Thyroid gland (tissue), 4 donors: ENCODE data around the gene COX6B2. TPM values are rescaled to one million over a fixed set of nuclear protein-coding genes. Genes with fewer than 3 reads are reported as not detected.

Experiments
- DNase-seq, 2 donors: peaks; one replicate each; pipeline ENCODE4 v3.0.0-alpha.2; 2019
- H3K27ac ChIP-seq, 3 donors: fragments of 200-600 bp; sonication (generic); 1 replicate in 2 of 3; 2 replicates in 1 of 3; pipeline ENCODE4 v1.5.1; 2016 to 2019; ENCODE audit warnings: mild to moderate bottlenecking in 1 of 3, moderate library complexity in 1 of 3
- H3K27me3 ChIP-seq: fragments of 200-600 bp; sonication (generic); one replicate; pipeline ENCODE4 v1.5.1; 2019
- H3K36me3 ChIP-seq, 2 donors: fragments of 200-600 bp; sonication (generic); one replicate each; pipeline ENCODE4 v1.5.1; 2016 to 2019
- H3K4me1 ChIP-seq, 2 donors: fragments of 200-600 bp; sonication (generic); one replicate each; pipeline ENCODE4 v1.5.1; 2017 to 2019
- H3K4me3 ChIP-seq, 3 donors: fragments of 200-600 bp; sonication (generic); replicated peaks in 1 of 3; 1 replicate in 2 of 3; 2 replicates in 1 of 3; pipeline ENCODE4 v1.5.1; 2016; ENCODE audit warnings: mild to moderate bottlenecking in 1 of 3
- H3K9me3 ChIP-seq: fragments of 200-600 bp; sonication (generic); one replicate; pipeline ENCODE4 v1.5.1; 2017
- POLR2A ChIP-seq, 2 donors: fragments of 450-650 bp; IDR thresholded peaks; one replicate each; pipeline ENCODE4 v1.6.1; 2017; ENCODE audit warnings: antibody characterized with exemption in 2 of 2, mild to moderate bottlenecking in 2 of 2, moderate library complexity in 1 of 2
- WGBS, 2 donors: methylation state at CpG; one replicate each; pipeline ENCODE4 v1.1.5; 2017; 5-methylcytosine and 5-hydroxymethylcytosine counted together
- intact Hi-C: fragments of 100-400 bp; cut with DNase I; formaldehyde crosslinking; loops from one replicate; pipeline ENCODE4 v1.15.1; 2023
- total RNA-seq, 4 donors: library from RNA; depleted of rRNA; stranded (reverse); fragments of >200 nt; gene quantifications; one replicate each; pipeline ENCODE4 v1.2.3, GENCODE V29; 2016
- TF ChIP-seq, protein P1 (sequence below), 6 experiments: fragments of 200-600 bp in 3 of 6; fragments of 450-650 bp in 3 of 6; sonication (generic) in 3 of 6; IDR thresholded peaks; one replicate each; pipeline ENCODE4 v1.5.1; 2016 to 2019; ENCODE audit warnings: antibody characterized with exemption in 6 of 6, mild to moderate bottlenecking in 2 of 6, inconsistent platforms in 1 of 6, moderate library complexity in 1 of 6

The COX6B2 gene
- total RNA-seq, 4 donors from 2014 or later: 0.94 TPM; not detected in 3

DNA sequence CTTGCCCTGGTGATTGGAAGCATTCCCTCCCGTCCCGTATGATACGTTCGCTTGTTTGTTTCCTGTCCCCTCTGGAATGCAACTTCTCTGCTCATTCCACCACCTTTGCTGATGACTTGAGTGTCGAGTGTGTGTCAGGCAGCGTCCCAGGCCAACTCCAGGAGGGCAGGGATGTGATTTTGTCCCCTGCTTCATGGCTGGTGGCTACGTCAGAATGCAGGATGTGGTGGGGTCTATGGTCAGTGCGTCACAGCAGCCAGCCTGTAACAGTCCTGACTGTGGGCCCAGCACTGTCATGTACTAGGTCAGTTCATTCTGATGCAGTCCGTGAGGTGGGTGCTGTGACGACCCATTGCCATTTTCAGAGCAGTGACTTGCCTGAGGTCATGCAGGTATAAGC, 54.5 kb downstream of the COX6B2 start:
- peaks cover 5 to 6% of the 10 kb centered on the region in 2 donors for H3K4me1 ChIP-seq
- intact Hi-C loops: loop anchor here (10.0 kb wide), 2 partner anchors 125 to 205 kb away; no protein-coding TSS in a partner anchor
- H3K36me3 ChIP-seq: no peaks in the 10 kb centered on the region
- no peak overlapping the region for H3K27ac ChIP-seq
- no peak for DNase-seq
- WGBS, 2 donors: 90 to 92% methylated on average over 8 to 10 of the region's 10 CpGs
- TF ChIP-seq POLR2A (IDR thresholded peaks at IDR 0.05): no peak
- TF ChIP-seq, protein P1, sequence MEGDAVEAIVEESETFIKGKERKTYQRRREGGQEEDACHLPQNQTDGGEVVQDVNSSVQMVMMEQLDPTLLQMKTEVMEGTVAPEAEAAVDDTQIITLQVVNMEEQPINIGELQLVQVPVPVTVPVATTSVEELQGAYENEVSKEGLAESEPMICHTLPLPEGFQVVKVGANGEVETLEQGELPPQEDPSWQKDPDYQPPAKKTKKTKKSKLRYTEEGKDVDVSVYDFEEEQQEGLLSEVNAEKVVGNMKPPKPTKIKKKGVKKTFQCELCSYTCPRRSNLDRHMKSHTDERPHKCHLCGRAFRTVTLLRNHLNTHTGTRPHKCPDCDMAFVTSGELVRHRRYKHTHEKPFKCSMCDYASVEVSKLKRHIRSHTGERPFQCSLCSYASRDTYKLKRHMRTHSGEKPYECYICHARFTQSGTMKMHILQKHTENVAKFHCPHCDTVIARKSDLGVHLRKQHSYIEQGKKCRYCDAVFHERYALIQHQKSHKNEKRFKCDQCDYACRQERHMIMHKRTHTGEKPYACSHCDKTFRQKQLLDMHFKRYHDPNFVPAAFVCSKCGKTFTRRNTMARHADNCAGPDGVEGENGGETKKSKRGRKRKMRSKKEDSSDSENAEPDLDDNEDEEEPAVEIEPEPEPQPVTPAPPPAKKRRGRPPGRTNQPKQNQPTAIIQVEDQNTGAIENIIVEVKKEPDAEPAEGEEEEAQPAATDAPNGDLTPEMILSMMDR (IDR thresholded peaks at IDR 0.05): no peak
- no peaks in the 10 kb centered on the region for H3K27me3 ChIP-seq
- no peak overlapping the region for H3K4me3 ChIP-seq
- H3K9me3 ChIP-seq: no peaks in the 10 kb centered on the region

Other genes starting within 250 kb of the COX6B2 start
- gene PPP1R12C, start 237.1 kb downstream of the COX6B2 start, total RNA-seq: 100 to 1,000 TPM in 1 of 4 donors, 10 to 100 TPM in 3; 40.0 to 110 (median 76.1) TPM
- gene TNNT1, start 205.5 kb downstream of the COX6B2 start, total RNA-seq: not detected
- not detected for gene TNNI3, start 197.0 kb downstream of the COX6B2 start, total RNA-seq
- gene DNAAF3, start 188.1 kb downstream of the COX6B2 start, total RNA-seq: 1 to 10 TPM; 3.3 to 9.1 (median 5.5) TPM
- gene SYT5, start 174.4 kb downstream of the COX6B2 start, total RNA-seq: not detected
- 1 to 10 TPM in 1 of 4 donors, under 1 TPM in 2, not detected in 1; 0.11 to 2.6 (median 0.54) TPM for gene PTPRH, start 145.2 kb downstream of the COX6B2 start, total RNA-seq
- gene TMEM86B, start 126.0 kb downstream of the COX6B2 start, total RNA-seq: 1 to 10 TPM; 1.6 to 5.8 (median 2.9) TPM
- gene PPP6R1, start 95.7 kb downstream of the COX6B2 start, total RNA-seq: 10 to 100 TPM; 26.1 to 99.8 (median 54.2) TPM
- gene HSPBP1, start 74.6 kb downstream of the COX6B2 start, total RNA-seq: 10 to 100 TPM; 24.2 to 48.4 (median 31.2) TPM
- 1 to 10 TPM in 1 of 4 donors, under 1 TPM in 1, not detected in 2; 0.83 to 1.2 TPM for gene BRSK1, start 70.7 kb downstream of the COX6B2 start, total RNA-seq
- 1 to 10 TPM in 1 of 4 donors, not detected in 3; 1.3 TPM for gene TMEM150B, start 29.4 kb downstream of the COX6B2 start, total RNA-seq
- gene KMT5C, start 14.8 kb downstream of the COX6B2 start, total RNA-seq: 10 to 100 TPM in 3 of 4 donors, 1 to 10 TPM in 1; 7.5 to 22.0 (median 15.4) TPM
- gene GARIN5B, start 8.5 kb upstream of the COX6B2 start, total RNA-seq: not detected
- not detected for gene IL11, start 15.7 kb upstream of the COX6B2 start, total RNA-seq
- gene TMEM190, start 22.1 kb upstream of the COX6B2 start, total RNA-seq: not detected
- 10 to 100 TPM in 3 of 4 donors, 1 to 10 TPM in 1; 6.3 to 73.5 (median 31.2) TPM for gene TMEM238, start 29.6 kb upstream of the COX6B2 start, total RNA-seq
- gene RPL28, start 31.2 kb upstream of the COX6B2 start, total RNA-seq: 100 to 1,000 TPM; 156 to 404 (median 205) TPM
- 10 to 100 TPM in 2 of 4 donors, 1 to 10 TPM in 2; 5.7 to 13.3 (median 9.8) TPM for gene UBE2S, start 53.1 kb upstream of the COX6B2 start, total RNA-seq
- not detected for gene SHISA7, start 88.6 kb upstream of the COX6B2 start, total RNA-seq
- gene ISOC2, start 106.9 kb upstream of the COX6B2 start, total RNA-seq: 100 to 1,000 TPM in 2 of 4 donors, 10 to 100 TPM in 2; 52.1 to 178 (median 100) TPM
- not detected for gene C19orf85, start 110.0 kb upstream of the COX6B2 start, total RNA-seq
- gene ZNF628, start 121.9 kb upstream of the COX6B2 start, total RNA-seq: 10 to 100 TPM in 2 of 4 donors, 1 to 10 TPM in 2; 2.1 to 12.0 (median 6.5) TPM
- gene NAT14, start 130.5 kb upstream of the COX6B2 start, total RNA-seq: 10 to 100 TPM in 2 of 4 donors, 1 to 10 TPM in 2; 5.1 to 28.3 (median 12.2) TPM
- 1 to 10 TPM; 1.7 to 2.9 (median 2.2) TPM for gene SSC5D, start 133.7 kb upstream of the COX6B2 start, total RNA-seq
- not detected for gene SBK2, start 182.4 kb upstream of the COX6B2 start, total RNA-seq
- 10 to 100 TPM in 1 of 4 donors, under 1 TPM in 1, not detected in 2; 0.94 to 14.8 TPM for gene SBK3, start 190.8 kb upstream of the COX6B2 start, total RNA-seq
- gene ZNF579, start 226.1 kb upstream of the COX6B2 start, total RNA-seq: 1 to 10 TPM; 4.0 to 7.5 (median 6.6) TPM
- 10 to 100 TPM in 3 of 4 donors, 1 to 10 TPM in 1; 9.0 to 18.5 (median 14.0) TPM for gene FIZ1, start 244.8 kb upstream of the COX6B2 start, total RNA-seq
- 10 to 100 TPM; 13.0 to 34.2 (median 28.9) TPM for gene ZNF524, start 245.6 kb upstream of the COX6B2 start, total RNA-seq